HG02973 (cell line): Measurements from ENCODE around the gene KCTD19.
"Not testable (repeated sequence)": the region's sequence is repeated elsewhere in the genome, so short reads cannot be mapped to it uniquely, and the experiment has no call there.

ENCODE experiments used
- ATAC-seq: cut with Tn5 transposase; IDR thresholded peaks from one replicate; pipeline ENCODE4 v1.9.1; 2021; ENCODE audit warnings: moderate library complexity; ENCODE audit not compliant: unreplicated experiment

Gene KCTD19

GRCh38 chr16:67326472-67327309 lies at the start of gene KCTD19, which contains the start of gene LRRC36:
Gene KCTD19, minus strand, starts transcription at chr16:67326741. Its CDS starts 34 bp downstream, at chr16:67326707.
Gene LRRC36, plus strand, starts transcription at chr16:67326815. Its CDS starts 48 bp downstream, at chr16:67326863.
- ATAC-seq = no peak

- not testable (repeated sequence) for ATAC-seq
Observed at GRCh38 chr16:67376012-67376411, 49.5 kb upstream of the KCTD19 start.

- no peak for ATAC-seq
Observed at GRCh38 chr16:67372664-67373063, 46.1 kb upstream of the KCTD19 start.

- ATAC-seq = no peak
Observed at GRCh38 chr16:67370661-67371060, 44.1 kb upstream of the KCTD19 start.

- ATAC-seq = no peak
Observed at GRCh38 chr16:67364600-67365235, 38.2 kb upstream of the KCTD19 start.

GRCh38 chr16:67361038-67361437 lies 34.5 kb upstream of the KCTD19 start:
- ATAC-seq = no peak

- ATAC-seq = not testable (repeated sequence)
Observed at GRCh38 chr16:67359540-67360269, 33.2 kb upstream of the KCTD19 start.

- no peak for ATAC-seq
Observed at GRCh38 chr16:67357561-67357960, 31.0 kb upstream of the KCTD19 start.

- no peak for ATAC-seq
Observed at GRCh38 chr16:67356396-67356795, 29.9 kb upstream of the KCTD19 start.

GRCh38 chr16:67352463-67352862 lies 25.9 kb upstream of the KCTD19 start:
- ATAC-seq = not testable (repeated sequence)

- ATAC-seq = no peak
Observed at GRCh38 chr16:67350324-67350723, 23.8 kb upstream of the KCTD19 start.

GRCh38 chr16:67349172-67349571 lies 22.6 kb upstream of the KCTD19 start:
- ATAC-seq = no peak

GRCh38 chr16:67346341-67346740 lies 19.8 kb upstream of the KCTD19 start:
- ATAC-seq = no peak

GRCh38 chr16:67345401-67345800 lies 18.9 kb upstream of the KCTD19 start:
- ATAC-seq = no peak

GRCh38 chr16:67342616-67343015 lies 16.1 kb upstream of the KCTD19 start:
- ATAC-seq = no peak

GRCh38 chr16:67341250-67341649 lies 14.7 kb upstream of the KCTD19 start:
- ATAC-seq = no peak

GRCh38 chr16:67339453-67339852 lies 12.9 kb upstream of the KCTD19 start:
- ATAC-seq = no peak

GRCh38 chr16:67336648-67337047 lies 10.1 kb upstream of the KCTD19 start:
- no peak for ATAC-seq

GRCh38 chr16:67336116-67336515 lies 9.6 kb upstream of the KCTD19 start:
- no peak for ATAC-seq

- ATAC-seq = no peak
Observed at GRCh38 chr16:67333315-67333714, 6.8 kb upstream of the KCTD19 start.

- ATAC-seq = no peak
Observed at GRCh38 chr16:67329901-67330300, 3.4 kb upstream of the KCTD19 start.
